Stimulated activated effector memory CD8-positive, alpha-beta T cell treated with anti-CD3 and anti-CD28 coated beads, Interleukin-12 subunit alpha, Interleukin-12 subunit beta, amount 100 ng/mL, for 72 hours (primary cell): ENCODE data around the gene NKX6-1.

Experiments used
- ATAC-seq: fragments of 150-1000 bp; cut with Tn5 transposase; 2 replicates; pipeline ENCODE4 v1.10.0; 2021
- DNase-seq, 2 donors: peaks; one replicate each; pipeline ENCODE4 v3.0.0; 2021 to 2022; ENCODE audit warnings: low spot score in 2 of 2
- H3K27ac Mint-ChIP-seq: one replicate; pipeline ENCODE4 v1.8.0; 2022; ENCODE audit warnings: mild to moderate bottlenecking, mixed read lengths
- H3K36me3 Mint-ChIP-seq: one replicate; pipeline ENCODE4 v1.8.0; 2022; ENCODE audit warnings: mild to moderate bottlenecking, mixed read lengths
- H3K4me1 Mint-ChIP-seq: one replicate; pipeline ENCODE4 v1.8.0; 2022; ENCODE audit warnings: mixed read lengths
- H3K4me3 Mint-ChIP-seq: one replicate; pipeline ENCODE4 v1.8.0; 2022; ENCODE audit warnings: mild to moderate bottlenecking, mixed read lengths
- H3K9me3 Mint-ChIP-seq: one replicate; pipeline ENCODE4 v1.8.0; 2022; ENCODE audit warnings: mixed read lengths

The NKX6-1 gene

GRCh38 chr4:84493092-84493850 lies 5.8 kb downstream of the NKX6-1 start:
- no peak overlapping the region for H3K27ac Mint-ChIP-seq
- H3K4me3 Mint-ChIP-seq: no peak overlapping the region
- H3K4me1 Mint-ChIP-seq: peaks cover 8% of the 10 kb centered on the region
- H3K9me3 Mint-ChIP-seq: peaks cover 6% of the 10 kb centered on the region
- ATAC-seq (no peak), DNase-seq (no peak)
- no peaks in the 10 kb centered on the region for H3K36me3 Mint-ChIP-seq

DNA sequence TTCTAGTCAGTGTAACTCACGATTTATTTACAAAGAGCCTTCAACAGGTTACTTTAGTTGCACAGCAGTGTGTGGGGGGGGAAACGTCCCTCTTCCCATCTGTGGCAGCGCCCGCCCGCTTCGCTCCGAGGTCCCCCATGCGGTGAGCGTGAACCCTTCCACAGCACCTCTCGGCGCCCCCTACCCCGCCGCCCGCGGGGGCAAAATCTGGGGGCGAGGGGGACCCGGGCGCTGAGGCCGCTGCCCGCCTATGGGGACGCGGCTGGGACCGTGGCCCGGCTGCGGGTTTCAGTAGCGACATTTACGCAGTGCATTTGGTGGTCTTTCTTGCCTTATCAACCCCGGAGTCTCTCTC lies 6.4 kb downstream of the NKX6-1 start:
- H3K36me3 Mint-ChIP-seq: no peaks in the 10 kb centered on the region
- H3K27ac Mint-ChIP-seq: no peak overlapping the region
- DNase-seq: no peak
- H3K4me1 Mint-ChIP-seq: peaks cover 7% of the 10 kb centered on the region
- H3K4me3 Mint-ChIP-seq: no peak overlapping the region
- peaks cover 6% of the 10 kb centered on the region for H3K9me3 Mint-ChIP-seq
- ATAC-seq: no peak

GRCh38 chr4:84492290-84492689 lies 6.8 kb downstream of the NKX6-1 start:
- Mint-ChIP-seq H3K9me3 (peaks cover 6% of the 10 kb centered on the region), H3K4me1 (peaks cover 7% of the 10 kb centered on the region), H3K4me3 (no peak overlapping the region), H3K36me3 (no peaks in the 10 kb centered on the region), H3K27ac (no peak overlapping the region)
- ATAC-seq: no peak
- DNase-seq: no peak

GRCh38 chr4:84491481-84491880 lies 7.6 kb downstream of the NKX6-1 start:
- peaks cover 6% of the 10 kb centered on the region for H3K9me3 Mint-ChIP-seq
- H3K4me3 Mint-ChIP-seq: no peak overlapping the region
- no peak overlapping the region for H3K27ac Mint-ChIP-seq
- H3K36me3 Mint-ChIP-seq: no peaks in the 10 kb centered on the region
- H3K4me1 Mint-ChIP-seq: peaks cover 7% of the 10 kb centered on the region
- DNase-seq: no peak
- ATAC-seq: no peak

DNA sequence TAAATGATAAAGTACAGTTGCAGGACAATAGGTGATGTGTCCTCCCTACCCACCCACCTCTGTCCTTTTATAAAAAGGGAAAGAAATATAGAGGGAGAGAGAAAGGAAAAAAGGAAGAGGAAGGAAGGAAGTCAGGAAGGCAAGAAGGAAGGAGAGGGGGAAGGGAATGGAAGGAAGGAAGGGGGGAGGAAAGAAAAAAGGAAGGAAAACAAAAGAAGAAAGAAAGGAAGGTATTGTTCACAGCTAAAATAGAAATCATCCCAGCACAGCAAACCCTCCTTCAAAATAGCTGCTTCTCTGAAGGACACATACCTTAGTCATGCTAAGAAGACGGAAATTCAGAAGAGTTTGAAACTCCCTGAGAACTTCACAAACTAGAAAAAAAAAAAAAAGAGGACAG lies 8.4 kb downstream of the NKX6-1 start:
- Mint-ChIP-seq H3K27ac (no peak overlapping the region), H3K4me1 (peaks cover 7% of the 10 kb centered on the region), H3K4me3 (no peak overlapping the region), H3K36me3 (no peaks in the 10 kb centered on the region), H3K9me3 (peaks cover 6% of the 10 kb centered on the region)
- no peak for DNase-seq
- no peak for ATAC-seq

- H3K9me3 Mint-ChIP-seq: peaks cover 2% of the 10 kb centered on the region
- no peaks in the 10 kb centered on the region for H3K36me3 Mint-ChIP-seq
- ATAC-seq (no peak), DNase-seq (no peak)
- peaks cover 15% of the 10 kb centered on the region for H3K4me1 Mint-ChIP-seq
- no peak overlapping the region for H3K4me3 Mint-ChIP-seq
- no peak overlapping the region for H3K27ac Mint-ChIP-seq
These were observed 14.9 kb downstream of the NKX6-1 start for GRCh38 chr4:84484236-84484635.

- DNase-seq (no peak), ATAC-seq (no peak)
- Mint-ChIP-seq H3K9me3 (peaks cover 2% of the 10 kb centered on the region), H3K4me3 (no peak overlapping the region), H3K4me1 (peaks cover 15% of the 10 kb centered on the region), H3K27ac (no peak overlapping the region), H3K36me3 (no peaks in the 10 kb centered on the region)
These were observed 15.4 kb downstream of the NKX6-1 start for GRCh38 chr4:84483688-84484087.

GRCh38 chr4:84482564-84483563 lies 16.2 kb downstream of the NKX6-1 start:
- H3K36me3 Mint-ChIP-seq: no peaks in the 10 kb centered on the region
- no peak overlapping the region for H3K4me3 Mint-ChIP-seq
- DNase-seq: no peak
- no peak overlapping the region for H3K27ac Mint-ChIP-seq
- peaks cover 15% of the 10 kb centered on the region for H3K4me1 Mint-ChIP-seq
- H3K9me3 Mint-ChIP-seq: peaks cover 2% of the 10 kb centered on the region
- no peak for ATAC-seq

GRCh38 chr4:84481860-84482245 lies 17.2 kb downstream of the NKX6-1 start:
- peaks cover 15% of the 10 kb centered on the region for H3K4me1 Mint-ChIP-seq
- H3K27ac Mint-ChIP-seq: no peak overlapping the region
- no peaks in the 10 kb centered on the region for H3K36me3 Mint-ChIP-seq
- DNase-seq (no peak), ATAC-seq (no peak)
- no peak overlapping the region for H3K4me3 Mint-ChIP-seq
- H3K9me3 Mint-ChIP-seq: peaks cover 2% of the 10 kb centered on the region

- no peaks in the 10 kb centered on the region for H3K36me3 Mint-ChIP-seq
- ATAC-seq: no peak
- H3K27ac Mint-ChIP-seq: no peak overlapping the region
- peaks cover 2% of the 10 kb centered on the region for H3K9me3 Mint-ChIP-seq
- DNase-seq: no peak
- peaks cover 15% of the 10 kb centered on the region for H3K4me1 Mint-ChIP-seq
- no peak overlapping the region for H3K4me3 Mint-ChIP-seq
These were observed 17.8 kb downstream of the NKX6-1 start for GRCh38 chr4:84481077-84481859.

GRCh38 chr4:84480082-84480481 lies 19.0 kb downstream of the NKX6-1 start:
- Mint-ChIP-seq H3K4me1 (peaks cover 15% of the 10 kb centered on the region), H3K36me3 (no peaks in the 10 kb centered on the region), H3K27ac (no peak overlapping the region), H3K4me3 (no peak overlapping the region), H3K9me3 (peaks cover 2% of the 10 kb centered on the region)
- DNase-seq (no peak), ATAC-seq (no peak)

GRCh38 chr4:84479663-84480062 lies 19.4 kb downstream of the NKX6-1 start:
- ATAC-seq (no peak), DNase-seq (no peak)
- no peak overlapping the region for H3K4me3 Mint-ChIP-seq
- H3K27ac Mint-ChIP-seq: no peak overlapping the region
- peaks cover 15% of the 10 kb centered on the region for H3K4me1 Mint-ChIP-seq
- no peaks in the 10 kb centered on the region for H3K36me3 Mint-ChIP-seq
- peaks cover 2% of the 10 kb centered on the region for H3K9me3 Mint-ChIP-seq

DNA sequence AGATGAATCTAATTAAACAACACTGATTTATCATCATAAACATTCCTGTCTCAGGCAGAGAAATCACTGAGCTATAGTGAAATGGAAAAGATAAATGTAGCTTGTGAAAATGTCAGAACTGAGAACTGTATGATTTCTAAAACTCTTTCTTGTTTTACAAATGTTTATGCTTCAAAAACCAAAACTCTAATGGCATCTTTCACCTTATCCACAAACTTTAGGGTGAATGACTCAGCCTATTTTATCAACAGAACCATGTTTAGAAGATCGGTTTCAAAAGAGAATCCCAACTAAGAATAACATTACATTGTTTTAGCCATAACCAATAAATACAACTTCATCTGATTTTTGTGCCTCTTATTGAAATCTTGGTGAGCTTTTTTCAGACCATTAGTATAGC lies 21.4 kb downstream of the NKX6-1 start:
- DNase-seq (no peak), ATAC-seq (no peak)
- peaks cover 2% of the 10 kb centered on the region for H3K9me3 Mint-ChIP-seq
- no peaks in the 10 kb centered on the region for H3K36me3 Mint-ChIP-seq
- no peak overlapping the region for H3K4me3 Mint-ChIP-seq
- H3K4me1 Mint-ChIP-seq: peaks cover 10% of the 10 kb centered on the region
- H3K27ac Mint-ChIP-seq: no peak overlapping the region

GRCh38 chr4:84474107-84474506 lies 25.0 kb downstream of the NKX6-1 start:
- Mint-ChIP-seq H3K4me1 (no peaks in the 10 kb centered on the region), H3K9me3 (no peaks in the 10 kb centered on the region), H3K36me3 (no peaks in the 10 kb centered on the region), H3K27ac (no peak overlapping the region), H3K4me3 (no peak overlapping the region)
- DNase-seq (no peak), ATAC-seq (no peak)

DNA sequence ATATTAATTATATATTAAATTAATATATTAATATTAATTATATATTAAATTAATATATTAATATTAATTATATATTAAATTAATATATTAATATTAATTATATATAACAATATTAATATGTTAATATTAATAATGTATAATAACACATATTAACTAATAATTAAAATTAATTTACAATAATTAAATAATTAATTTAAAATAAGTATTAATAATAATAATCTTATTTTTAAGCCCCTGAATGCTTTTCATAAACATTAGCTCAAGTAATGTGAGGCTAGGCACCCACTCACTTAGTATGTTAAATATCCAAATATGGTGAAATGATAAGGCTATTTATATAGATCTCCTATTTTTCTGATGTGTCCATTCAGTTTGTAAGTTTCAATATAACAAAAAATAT lies 26.9 kb downstream of the NKX6-1 start:
- Mint-ChIP-seq H3K4me1 (no peaks in the 10 kb centered on the region), H3K27ac (no peak overlapping the region), H3K4me3 (no peak overlapping the region), H3K36me3 (no peaks in the 10 kb centered on the region), H3K9me3 (no peaks in the 10 kb centered on the region)
- ATAC-seq (no peak), DNase-seq (no peak)
